ENCODE results near the gene PSMC3IP.

The PSMC3IP gene

DNA sequence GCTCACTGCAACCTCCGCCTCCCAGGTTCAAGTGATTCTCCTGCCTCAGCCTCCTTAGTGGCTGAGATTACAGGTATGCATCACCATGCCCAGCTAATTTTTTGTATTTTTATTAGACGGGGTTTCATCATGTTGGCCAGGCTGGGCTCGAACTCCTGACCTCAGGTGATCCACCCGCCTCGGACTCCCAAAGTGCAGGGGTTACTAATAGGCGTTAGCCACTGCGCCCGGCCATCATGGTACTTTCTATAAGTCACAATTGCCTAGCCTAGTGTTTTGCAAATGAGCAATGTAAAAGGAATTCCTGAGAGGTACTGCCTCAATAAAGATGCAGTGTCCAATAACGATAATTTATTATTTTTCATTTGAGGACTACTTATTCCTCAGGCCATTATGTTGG, 13.9 kb upstream of the PSMC3IP start:
- peaks cover 33 to 59% (median 58%) of the 10 kb centered on the region in 3 donors for H3K36me3 ChIP-seq
- H3K4me1 ChIP-seq, result no peaks in the 10 kb centered on the region
- TF ChIP-seq, protein P1, sequence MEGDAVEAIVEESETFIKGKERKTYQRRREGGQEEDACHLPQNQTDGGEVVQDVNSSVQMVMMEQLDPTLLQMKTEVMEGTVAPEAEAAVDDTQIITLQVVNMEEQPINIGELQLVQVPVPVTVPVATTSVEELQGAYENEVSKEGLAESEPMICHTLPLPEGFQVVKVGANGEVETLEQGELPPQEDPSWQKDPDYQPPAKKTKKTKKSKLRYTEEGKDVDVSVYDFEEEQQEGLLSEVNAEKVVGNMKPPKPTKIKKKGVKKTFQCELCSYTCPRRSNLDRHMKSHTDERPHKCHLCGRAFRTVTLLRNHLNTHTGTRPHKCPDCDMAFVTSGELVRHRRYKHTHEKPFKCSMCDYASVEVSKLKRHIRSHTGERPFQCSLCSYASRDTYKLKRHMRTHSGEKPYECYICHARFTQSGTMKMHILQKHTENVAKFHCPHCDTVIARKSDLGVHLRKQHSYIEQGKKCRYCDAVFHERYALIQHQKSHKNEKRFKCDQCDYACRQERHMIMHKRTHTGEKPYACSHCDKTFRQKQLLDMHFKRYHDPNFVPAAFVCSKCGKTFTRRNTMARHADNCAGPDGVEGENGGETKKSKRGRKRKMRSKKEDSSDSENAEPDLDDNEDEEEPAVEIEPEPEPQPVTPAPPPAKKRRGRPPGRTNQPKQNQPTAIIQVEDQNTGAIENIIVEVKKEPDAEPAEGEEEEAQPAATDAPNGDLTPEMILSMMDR (IDR thresholded peaks at IDR 0.05), result no peak
- no peak overlapping the region for H3K27ac ChIP-seq
- no peak for DNase-seq
- H3K27me3 ChIP-seq, result no peaks in the 10 kb centered on the region
- intact Hi-C loops (cut with DNase I; ENCODE audit: low total_unique reads), result no loop called here
- H3K4me3 ChIP-seq, result no peak overlapping the region
- H3K9me3 ChIP-seq, result no peaks in the 10 kb centered on the region

DNA sequence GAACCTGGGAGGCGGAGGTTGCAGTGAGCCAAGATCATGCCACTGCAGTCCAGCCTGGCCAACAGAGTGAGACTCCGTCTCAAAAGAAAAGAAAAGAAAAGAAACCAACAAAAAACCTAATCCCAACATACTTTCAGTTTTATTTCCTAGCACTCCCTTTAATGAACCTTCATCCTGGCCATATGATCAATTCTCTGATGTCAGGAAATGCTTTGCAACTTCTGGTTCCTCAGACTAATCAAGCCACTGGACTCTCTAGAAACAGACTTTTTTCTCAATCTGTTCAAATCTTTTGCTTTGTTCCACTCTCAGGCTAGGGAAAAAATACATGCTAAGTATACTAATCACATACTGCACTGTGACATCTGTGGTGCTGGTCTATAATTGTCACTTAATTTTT, 13.4 kb upstream of the PSMC3IP start:
- intact Hi-C loops (cut with DNase I; ENCODE audit: low total_unique reads), result no loop called here
- TF ChIP-seq, protein P1 (IDR thresholded peaks at IDR 0.05), result no peak
- H3K9me3 ChIP-seq, result no peaks in the 10 kb centered on the region
- no peaks in the 10 kb centered on the region for H3K27me3 ChIP-seq
- H3K4me1 ChIP-seq, result peaks cover 0 to 3% (median under 1%) of the 10 kb centered on the region in 4 donors
- no peak overlapping the region for H3K27ac ChIP-seq
- DNase-seq, result no peak
- H3K36me3 ChIP-seq, result peaks cover 38 to 64% (median 63%) of the 10 kb centered on the region in 3 donors
- H3K4me3 ChIP-seq, result no peak overlapping the region

DNA sequence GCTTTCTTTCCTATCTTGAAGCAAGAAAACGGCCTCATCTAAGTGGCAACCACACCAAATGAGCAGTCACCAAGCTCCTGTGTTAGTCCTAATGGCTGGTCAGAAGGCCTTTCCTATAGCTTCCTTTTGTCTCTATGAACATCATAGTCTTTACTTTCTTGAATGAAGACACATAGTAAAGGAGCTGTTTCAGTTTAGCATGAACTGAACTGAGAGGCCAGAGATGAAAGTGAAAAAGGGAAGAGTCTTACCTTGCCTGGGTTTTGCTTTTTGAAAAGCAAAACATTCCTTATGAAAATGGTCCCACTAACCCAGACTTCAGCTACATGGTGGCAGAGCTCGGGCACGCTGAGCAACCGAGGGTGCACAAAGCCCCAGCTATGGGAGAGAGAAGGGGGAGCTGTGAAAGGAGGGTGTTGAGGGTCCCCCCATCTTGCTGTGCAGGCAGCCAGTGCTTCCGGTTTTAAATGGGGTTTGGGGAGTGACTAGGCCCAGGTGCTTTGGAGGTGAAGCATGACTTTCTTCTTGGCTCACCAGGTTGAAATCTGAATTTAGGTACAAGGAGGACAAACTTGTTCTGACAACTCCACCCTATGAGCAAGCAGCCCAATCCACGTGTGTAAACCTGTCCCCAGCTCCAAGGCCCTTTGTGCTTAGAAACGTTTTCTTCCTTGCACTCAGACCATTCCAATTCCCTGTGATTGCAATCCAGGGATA, 9.1 kb upstream of the PSMC3IP start:
- Histone ChIP-seq H3K36me3 (peaks cover 80 to 100% (median 100%) of the 10 kb centered on the region in 3 donors), H3K4me3 (no peak overlapping the region), H3K9me3 (no peaks in the 10 kb centered on the region), H3K27me3 (no peaks in the 10 kb centered on the region), H3K4me1 (peaks cover 0 to 13% (median 5%) of the 10 kb centered on the region in 4 donors), H3K27ac (no peak overlapping the region)
- TF ChIP-seq, protein P1 (IDR thresholded peaks at IDR 0.05), result no peak
- intact Hi-C loops (cut with DNase I; ENCODE audit: low total_unique reads), result loop anchor here (10.0 kb wide), 1 partner anchor 178 kb away; the partner anchor contains the start of gene RAMP2
- DNase-seq, result no peak

GRCh38 chr17:42585353-42585752, 7.8 kb upstream of the PSMC3IP start:
- H3K4me3 ChIP-seq, result no peak overlapping the region
- intact Hi-C loops (cut with DNase I; ENCODE audit: low total_unique reads), result loop anchor here (10.0 kb wide), 1 partner anchor 179 kb away; the partner anchor contains the start of gene RAMP2
- H3K36me3 ChIP-seq, result peaks cover 76 to 100% (median 99%) of the 10 kb centered on the region in 3 donors
- peaks cover 0 to 13% (median 5%) of the 10 kb centered on the region in 4 donors for H3K4me1 ChIP-seq
- H3K9me3 ChIP-seq, result no peaks in the 10 kb centered on the region
- H3K27me3 ChIP-seq, result no peaks in the 10 kb centered on the region
- TF ChIP-seq, protein P1 (IDR thresholded peaks at IDR 0.05), result no peak
- no peak overlapping the region for H3K27ac ChIP-seq
- no peak for DNase-seq

- TF ChIP-seq, protein P1 (IDR thresholded peaks at IDR 0.05), result no peak
- intact Hi-C loops (cut with DNase I; ENCODE audit: low total_unique reads), result loop anchor here (10.0 kb wide), 1 partner anchor 180 kb away; the partner anchor contains the start of gene RAMP2
- Histone ChIP-seq H3K36me3 (peaks cover 73 to 100% (median 99%) of the 10 kb centered on the region in 3 donors), H3K9me3 (no peaks in the 10 kb centered on the region), H3K4me1 (peaks cover 0 to 13% (median 5%) of the 10 kb centered on the region in 4 donors), H3K4me3 (no peak overlapping the region), H3K27ac (no peak overlapping the region), H3K27me3 (no peaks in the 10 kb centered on the region)
- DNase-seq, result no peak
These were observed 7.4 kb upstream of the PSMC3IP start for GRCh38 chr17:42584880-42585279.

All from tibial artery (tissue), 4 donors.